Measurements from ENCODE around the gene SDSL. TPM values are rescaled to one million over a fixed set of nuclear protein-coding genes. Genes with fewer than 3 reads are reported as not detected.
A peak's percentile ranks its signal among the peaks of the same experiment; 100 is the strongest.

SDSL gene, protein sequence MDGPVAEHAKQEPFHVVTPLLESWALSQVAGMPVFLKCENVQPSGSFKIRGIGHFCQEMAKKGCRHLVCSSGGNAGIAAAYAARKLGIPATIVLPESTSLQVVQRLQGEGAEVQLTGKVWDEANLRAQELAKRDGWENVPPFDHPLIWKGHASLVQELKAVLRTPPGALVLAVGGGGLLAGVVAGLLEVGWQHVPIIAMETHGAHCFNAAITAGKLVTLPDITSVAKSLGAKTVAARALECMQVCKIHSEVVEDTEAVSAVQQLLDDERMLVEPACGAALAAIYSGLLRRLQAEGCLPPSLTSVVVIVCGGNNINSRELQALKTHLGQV
- 10 to 100 TPM; 14.2 to 35.2 TPM for total RNA-seq

GRCh38 chr12:113422030-113422885 is at the start of gene SDSL:
Gene SDSL (plus strand): TSS chr12:113422380. CDS start chr12:113427983, 5,603 bp downstream.
- DNase-seq, result peak; percentile 83
- TF ChIP-seq CTCF (IDR thresholded peaks at IDR 0.05), result no peak
- intact Hi-C loops (cut with DNase I), result loop anchor here (5.0 kb wide), 1 partner anchor 225 kb away; no protein-coding TSS in a partner anchor

GRCh38 chr12:113373440-113373839 is 48.7 kb upstream of the SDSL start:
- DNase-seq, result no peak
- Histone ChIP-seq H3K27me3 (no peaks in the 10 kb centered on the region), H3K27ac (no peak overlapping the region), H3K4me3 (no peak overlapping the region), H3K4me1 (no peaks in the 10 kb centered on the region), H3K36me3 (no peaks in the 10 kb centered on the region), H3K9ac (ENCODE audit: low read depth in 2 of 2, low read length in 2 of 2) (no peak overlapping the region), H3K9me3 (no peaks in the 10 kb centered on the region)
- intact Hi-C loops (cut with DNase I), result no loop called here
- TF ChIP-seq CTCF (IDR thresholded peaks at IDR 0.05), result no peak

More at GRCh38 chr12:113422030-113422885, at the start of gene SDSL:
- Histone ChIP-seq H3K4me3 (peak within 1 kb of the TSS; percentile 58), H3K4me1 (no peaks in the 10 kb centered on the region), H3K9ac (ENCODE audit: low read depth in 2 of 2, low read length in 2 of 2) (peak within 1 kb of the TSS; percentile 74 to 90), H3K27me3 (no peaks in the 10 kb centered on the region), H3K9me3 (no peaks in the 10 kb centered on the region), H3K27ac (peak within 1 kb of the TSS; percentile 59), H3K36me3 (no peaks in the 10 kb centered on the region)

DNA sequence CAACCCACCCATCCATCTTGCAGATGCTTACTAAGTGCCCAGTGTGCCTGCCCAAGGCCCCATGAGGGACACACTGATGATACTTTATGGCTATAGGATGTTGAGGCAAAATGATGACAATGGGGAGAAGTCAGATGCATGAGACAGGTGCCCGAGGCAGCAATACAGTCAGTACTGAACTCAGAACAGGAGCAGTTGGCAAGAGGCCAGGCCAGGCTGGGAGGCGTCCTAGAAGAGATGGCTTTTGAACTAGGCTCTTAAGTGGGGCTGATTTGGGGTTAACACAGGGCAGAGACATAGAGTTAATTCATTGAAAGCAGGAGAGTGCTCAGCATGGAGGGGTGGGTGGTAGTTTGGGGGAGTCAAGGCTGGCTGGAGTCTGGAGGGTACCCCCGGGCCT is 48.2 kb upstream of the SDSL start:
- TF ChIP-seq CTCF (IDR thresholded peaks at IDR 0.05), result no peak
- intact Hi-C loops (cut with DNase I), result no loop called here
- no peak overlapping the region for H3K9ac ChIP-seq (ENCODE audit: low read depth in 2 of 2, low read length in 2 of 2)
- H3K27ac ChIP-seq, result no peak overlapping the region
- no peaks in the 10 kb centered on the region for H3K9me3 ChIP-seq
- DNase-seq, result no peak
- no peaks in the 10 kb centered on the region for H3K27me3 ChIP-seq
- H3K4me3 ChIP-seq, result no peak overlapping the region
- no peaks in the 10 kb centered on the region for H3K36me3 ChIP-seq
- no peaks in the 10 kb centered on the region for H3K4me1 ChIP-seq

DNA sequence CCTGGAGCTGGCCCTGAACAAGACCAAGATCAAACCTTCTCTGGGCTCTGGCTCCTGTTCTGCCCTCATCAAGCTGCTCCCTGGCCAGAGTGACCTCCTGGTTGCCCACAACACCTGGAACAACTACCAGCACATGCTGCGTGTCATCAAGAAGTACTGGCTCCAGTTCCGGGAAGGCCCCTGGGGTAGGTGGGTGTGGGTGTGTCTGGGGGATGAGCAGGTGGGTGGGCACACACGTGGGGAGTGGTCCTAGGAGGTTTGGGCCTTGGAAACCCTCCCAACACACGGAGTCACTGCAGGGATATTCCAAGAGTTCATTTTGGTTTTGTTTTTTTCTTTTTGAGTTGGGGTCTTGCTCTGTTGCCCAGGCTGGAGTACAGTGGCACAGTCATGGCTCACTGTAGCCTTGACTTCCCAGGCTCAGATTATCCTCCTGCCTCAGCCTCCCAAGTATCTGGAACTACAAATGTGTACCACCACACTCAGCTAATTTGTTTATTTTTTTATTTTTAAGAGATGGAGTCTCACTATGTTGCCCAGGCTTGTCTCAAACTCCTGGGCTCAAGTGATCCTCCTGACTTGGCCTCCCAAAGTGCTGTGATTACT is 47.3 kb upstream of the SDSL start:
- Histone ChIP-seq H3K9me3 (no peaks in the 10 kb centered on the region), H3K36me3 (no peaks in the 10 kb centered on the region), H3K4me3 (no peak overlapping the region), H3K9ac (ENCODE audit: low read depth in 2 of 2, low read length in 2 of 2) (no peak overlapping the region), H3K4me1 (no peaks in the 10 kb centered on the region), H3K27me3 (no peaks in the 10 kb centered on the region), H3K27ac (no peak overlapping the region)
- intact Hi-C loops (cut with DNase I), result no loop called here
- no peak for DNase-seq
- no peak for TF ChIP-seq CTCF (IDR thresholded peaks at IDR 0.05)

DNA sequence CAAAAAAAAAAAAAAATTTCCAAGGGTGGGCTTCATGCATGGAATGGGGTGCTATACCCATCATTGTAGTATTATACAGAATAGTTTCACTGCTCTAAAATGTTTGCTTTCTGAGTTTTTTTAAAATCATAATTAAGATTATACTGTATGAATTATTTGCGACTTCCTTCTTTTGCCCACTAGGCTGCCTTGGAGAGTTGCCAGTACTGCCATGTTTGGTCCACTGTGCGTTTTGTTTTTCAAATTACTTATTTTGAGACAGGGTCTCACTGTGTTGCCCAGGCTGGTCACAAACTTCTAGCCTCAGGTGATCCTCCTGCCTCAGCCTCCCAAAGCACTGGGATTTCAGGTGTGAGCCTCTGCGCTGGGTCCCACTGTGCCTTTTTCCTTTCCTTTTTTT is 43.9 kb upstream of the SDSL start:
- Histone ChIP-seq H3K27ac (no peak overlapping the region), H3K9me3 (no peaks in the 10 kb centered on the region), H3K9ac (ENCODE audit: low read depth in 2 of 2, low read length in 2 of 2) (no peak overlapping the region), H3K36me3 (no peaks in the 10 kb centered on the region), H3K27me3 (no peaks in the 10 kb centered on the region), H3K4me1 (no peaks in the 10 kb centered on the region), H3K4me3 (no peak overlapping the region)
- intact Hi-C loops (cut with DNase I), result no loop called here
- no peak for TF ChIP-seq CTCF (IDR thresholded peaks at IDR 0.05)
- no peak for DNase-seq

All from colonic mucosa (tissue), 4 donors.